ENCODE data around the gene OLFM3.

The OLFM3 gene

DNA sequence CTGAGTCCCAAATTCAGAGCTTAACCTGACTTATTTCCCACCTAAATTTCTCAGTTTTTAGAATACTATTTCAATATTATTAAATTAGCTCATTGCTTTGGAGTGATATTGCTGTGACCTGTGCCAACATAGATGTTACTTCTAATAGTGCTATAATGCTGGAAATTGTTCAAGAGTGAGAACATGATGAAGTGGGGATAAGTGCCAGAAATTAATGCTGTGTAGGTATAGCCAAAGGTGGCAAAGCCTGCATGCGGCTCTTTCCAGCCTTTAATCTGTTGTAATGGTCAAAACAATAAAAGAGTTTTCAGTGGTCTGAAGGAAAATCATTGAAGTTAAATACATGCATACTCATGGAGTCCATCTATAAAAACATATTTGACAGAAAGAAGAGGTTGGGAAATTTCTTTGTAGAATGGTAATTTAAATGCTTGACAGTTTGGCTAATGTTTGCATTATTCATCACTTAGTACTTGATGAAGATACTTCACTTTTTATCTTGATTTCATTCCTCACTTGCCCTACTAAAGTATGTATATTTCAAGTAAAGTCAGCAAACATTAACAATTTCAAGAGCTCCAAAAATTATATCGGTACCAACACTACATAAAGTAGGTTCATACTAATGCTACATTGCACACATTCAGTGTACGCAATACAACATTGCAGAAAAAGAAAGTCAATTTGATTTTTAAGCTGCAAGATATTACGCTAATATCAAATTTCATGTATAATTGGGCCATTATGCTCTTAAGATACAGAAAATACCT, 82.1 kb downstream of the OLFM3 start:
- H3K4me3 ChIP-seq (ENCODE audit: low read length in 2 of 2) = no peak overlapping the region
- H3K36me3 ChIP-seq (ENCODE audit: control insufficient read depth in 2 of 2, insufficient read depth in 2 of 2, low read length in 2 of 2) = no peaks in the 10 kb centered on the region
- no peaks in the 10 kb centered on the region for H3K4me1 ChIP-seq (ENCODE audit: control insufficient read depth, insufficient read depth, low read length)
- H3K9me3 ChIP-seq (ENCODE audit: control insufficient read depth in 2 of 2, low read length in 2 of 2) = no peaks in the 10 kb centered on the region
- H3K27me3 ChIP-seq (ENCODE audit: control insufficient read depth in 1 of 2, insufficient read depth in 2 of 2, low read length in 2 of 2) = no peaks in the 10 kb centered on the region
- no peak overlapping the region for H3K27ac ChIP-seq (ENCODE audit: low read length)
- H3K9ac ChIP-seq (ENCODE audit: low read length in 2 of 2) = no peak overlapping the region

DNA sequence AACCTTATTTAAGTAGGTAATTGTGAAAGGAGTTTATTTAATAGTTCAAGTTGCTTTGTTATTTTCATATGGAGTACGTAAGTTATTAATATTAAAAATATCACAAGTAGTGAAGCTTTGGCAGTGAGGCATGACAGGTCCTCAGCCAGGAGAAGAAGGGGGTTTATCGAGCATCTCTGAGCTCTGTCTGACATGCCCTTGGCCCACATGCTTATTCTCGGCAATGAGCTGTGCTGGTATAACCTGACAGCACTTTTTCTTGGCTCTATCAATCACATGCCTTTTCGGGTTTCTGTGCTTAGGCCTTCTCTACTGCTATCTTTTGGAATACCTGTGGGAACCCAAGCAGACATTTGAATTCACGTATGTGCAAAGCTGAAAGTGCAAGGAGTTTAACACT, 84.8 kb downstream of the OLFM3 start:
- no peak overlapping the region for H3K27ac ChIP-seq (ENCODE audit: low read length)
- no peak overlapping the region for H3K9ac ChIP-seq (ENCODE audit: low read length in 2 of 2)
- no peaks in the 10 kb centered on the region for H3K9me3 ChIP-seq (ENCODE audit: control insufficient read depth in 2 of 2, low read length in 2 of 2)
- no peaks in the 10 kb centered on the region for H3K27me3 ChIP-seq (ENCODE audit: control insufficient read depth in 1 of 2, insufficient read depth in 2 of 2, low read length in 2 of 2)
- H3K36me3 ChIP-seq (ENCODE audit: control insufficient read depth in 2 of 2, insufficient read depth in 2 of 2, low read length in 2 of 2) = no peaks in the 10 kb centered on the region
- H3K4me1 ChIP-seq (ENCODE audit: control insufficient read depth, insufficient read depth, low read length) = no peaks in the 10 kb centered on the region
- no peak overlapping the region for H3K4me3 ChIP-seq (ENCODE audit: low read length in 2 of 2)

DNA sequence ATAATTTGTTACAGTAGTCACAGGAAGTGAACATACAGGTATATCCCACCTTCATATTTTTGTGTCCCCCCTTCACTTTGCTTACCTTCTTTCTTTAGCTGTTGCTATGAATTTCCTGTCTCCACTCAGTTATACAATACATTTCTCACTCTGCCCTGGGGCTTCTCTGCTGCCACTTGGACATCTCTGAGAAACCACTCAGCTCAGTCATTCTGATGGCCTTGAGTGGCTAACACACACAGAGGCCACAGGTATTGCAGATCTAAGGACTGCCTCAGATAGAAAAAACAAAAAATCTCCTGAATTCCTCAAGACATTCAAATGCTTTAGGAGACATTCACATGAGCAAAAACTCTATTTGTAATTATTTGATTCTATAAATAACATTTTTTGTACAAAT, 87.7 kb downstream of the OLFM3 start:
- Histone ChIP-seq H3K9me3 (ENCODE audit: control insufficient read depth in 2 of 2, low read length in 2 of 2) (no peaks in the 10 kb centered on the region), H3K27me3 (ENCODE audit: control insufficient read depth in 1 of 2, insufficient read depth in 2 of 2, low read length in 2 of 2) (no peaks in the 10 kb centered on the region), H3K36me3 (ENCODE audit: control insufficient read depth in 2 of 2, insufficient read depth in 2 of 2, low read length in 2 of 2) (no peaks in the 10 kb centered on the region), H3K4me3 (ENCODE audit: low read length in 2 of 2) (no peak overlapping the region), H3K27ac (ENCODE audit: low read length) (no peak overlapping the region), H3K4me1 (ENCODE audit: control insufficient read depth, insufficient read depth, low read length) (no peaks in the 10 kb centered on the region), H3K9ac (ENCODE audit: low read length in 2 of 2) (no peak overlapping the region)

DNA sequence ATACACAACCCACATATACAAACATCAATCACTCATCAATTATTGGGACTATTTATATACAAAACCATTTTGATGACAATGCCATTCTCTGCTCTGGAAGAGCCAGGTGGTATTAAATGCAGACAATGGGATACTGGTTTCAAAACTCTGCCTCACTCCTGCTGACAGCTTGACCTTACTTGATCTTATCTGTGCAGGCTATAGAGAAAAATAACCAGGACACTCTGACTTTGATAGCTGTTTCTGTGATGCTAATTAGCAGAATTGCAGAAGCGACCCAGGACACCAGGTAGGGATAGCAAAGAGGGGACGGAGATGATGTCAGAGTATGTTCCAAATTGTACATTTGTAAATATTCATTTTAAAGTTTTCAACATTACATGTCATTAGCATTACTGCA, 89.5 kb downstream of the OLFM3 start:
- H3K27ac ChIP-seq (ENCODE audit: low read length) = no peak overlapping the region
- no peak overlapping the region for H3K4me3 ChIP-seq (ENCODE audit: low read length in 2 of 2)
- no peak overlapping the region for H3K9ac ChIP-seq (ENCODE audit: low read length in 2 of 2)
- no peaks in the 10 kb centered on the region for H3K4me1 ChIP-seq (ENCODE audit: control insufficient read depth, insufficient read depth, low read length)
- no peaks in the 10 kb centered on the region for H3K27me3 ChIP-seq (ENCODE audit: control insufficient read depth in 1 of 2, insufficient read depth in 2 of 2, low read length in 2 of 2)
- H3K9me3 ChIP-seq (ENCODE audit: control insufficient read depth in 2 of 2, low read length in 2 of 2) = no peaks in the 10 kb centered on the region
- H3K36me3 ChIP-seq (ENCODE audit: control insufficient read depth in 2 of 2, insufficient read depth in 2 of 2, low read length in 2 of 2) = no peaks in the 10 kb centered on the region

DNA sequence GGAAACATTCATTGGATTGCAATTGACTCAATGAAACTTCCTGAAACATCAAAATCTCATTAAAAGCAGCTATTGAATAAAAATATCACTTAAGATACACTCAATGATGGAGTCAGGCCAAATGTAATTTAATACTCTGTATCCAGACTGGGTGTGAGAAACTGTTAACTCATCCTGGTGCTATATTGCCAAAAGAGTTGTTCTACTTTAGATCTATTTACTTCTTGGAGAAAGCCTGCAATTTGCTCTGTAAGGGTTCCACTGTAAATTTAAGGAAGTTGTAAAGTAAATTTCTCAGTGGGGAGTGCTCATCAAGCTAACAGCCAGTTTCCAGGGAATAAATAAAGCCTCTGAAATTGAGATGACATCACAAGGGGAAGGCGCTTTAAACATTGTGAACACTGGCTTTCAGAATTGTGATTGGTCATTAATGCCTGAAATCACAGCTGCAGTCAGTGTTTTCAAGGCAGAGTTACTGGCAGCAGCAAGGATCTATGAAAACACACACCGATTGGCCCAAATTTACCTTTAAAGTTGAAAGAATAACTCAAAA, 91.4 kb downstream of the OLFM3 start:
- Histone ChIP-seq H3K9ac (ENCODE audit: low read length in 2 of 2) (no peak overlapping the region), H3K4me3 (ENCODE audit: low read length in 2 of 2) (no peak overlapping the region), H3K27ac (ENCODE audit: low read length) (no peak overlapping the region)

DNA sequence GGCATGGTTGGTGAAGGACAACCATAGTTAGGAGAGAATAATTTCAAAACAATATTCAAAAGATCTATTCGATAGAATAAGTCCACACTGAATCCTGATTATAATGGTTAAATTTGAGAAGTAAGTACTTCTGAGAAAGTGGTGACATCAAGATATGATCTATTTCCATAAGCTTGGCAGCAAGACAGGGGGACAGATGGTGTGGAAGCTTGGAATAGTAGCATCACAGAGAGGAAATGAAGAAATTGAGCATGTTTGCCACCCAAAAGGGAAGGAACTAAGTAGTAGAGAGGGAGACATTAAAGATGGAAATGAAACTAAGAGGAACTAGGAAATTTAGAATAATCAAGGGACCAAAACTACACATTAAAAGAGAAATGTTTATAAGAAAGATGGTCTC, 94.5 kb downstream of the OLFM3 start:
- H3K27me3 ChIP-seq (ENCODE audit: control insufficient read depth in 1 of 2, insufficient read depth in 2 of 2, low read length in 2 of 2) = no peaks in the 10 kb centered on the region
- H3K27ac ChIP-seq (ENCODE audit: low read length) = no peak overlapping the region
- no peaks in the 10 kb centered on the region for H3K9me3 ChIP-seq (ENCODE audit: control insufficient read depth in 2 of 2, low read length in 2 of 2)
- H3K4me1 ChIP-seq (ENCODE audit: control insufficient read depth, insufficient read depth, low read length) = no peaks in the 10 kb centered on the region
- H3K4me3 ChIP-seq (ENCODE audit: low read length in 2 of 2) = no peak overlapping the region
- H3K36me3 ChIP-seq (ENCODE audit: control insufficient read depth in 2 of 2, insufficient read depth in 2 of 2, low read length in 2 of 2) = no peaks in the 10 kb centered on the region
- no peak overlapping the region for H3K9ac ChIP-seq (ENCODE audit: low read length in 2 of 2)

More for the DNA sequence above, 91.4 kb downstream of the OLFM3 start:
- H3K9me3 ChIP-seq (ENCODE audit: control insufficient read depth in 2 of 2, low read length in 2 of 2) = no peaks in the 10 kb centered on the region
- H3K4me1 ChIP-seq (ENCODE audit: control insufficient read depth, insufficient read depth, low read length) = no peaks in the 10 kb centered on the region
- no peaks in the 10 kb centered on the region for H3K27me3 ChIP-seq (ENCODE audit: control insufficient read depth in 1 of 2, insufficient read depth in 2 of 2, low read length in 2 of 2)
- H3K36me3 ChIP-seq (ENCODE audit: control insufficient read depth in 2 of 2, insufficient read depth in 2 of 2, low read length in 2 of 2) = no peaks in the 10 kb centered on the region

DNA sequence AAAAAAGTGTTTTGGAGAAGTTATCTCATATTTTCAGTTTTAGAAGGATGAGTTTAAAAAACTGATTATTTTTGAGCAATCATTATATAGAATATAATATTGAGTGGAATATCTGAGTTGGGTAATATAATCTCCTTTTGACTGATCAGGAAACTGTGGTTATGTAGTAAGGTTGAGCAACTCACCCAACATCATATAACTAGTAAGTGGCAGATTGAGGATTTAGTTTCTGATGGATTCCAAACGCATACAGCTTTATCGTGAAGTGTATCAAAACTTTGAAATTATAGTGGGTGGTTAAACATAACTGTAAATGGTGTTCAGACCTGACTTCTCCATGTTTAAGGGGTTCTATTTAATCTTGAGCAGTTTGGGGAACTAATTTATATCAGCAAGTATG, 98.6 kb downstream of the OLFM3 start:
- no peak overlapping the region for H3K9ac ChIP-seq (ENCODE audit: low read length in 2 of 2)
- H3K9me3 ChIP-seq (ENCODE audit: control insufficient read depth in 2 of 2, low read length in 2 of 2) = no peaks in the 10 kb centered on the region
- no peak overlapping the region for H3K27ac ChIP-seq (ENCODE audit: low read length)
- H3K27me3 ChIP-seq (ENCODE audit: control insufficient read depth in 1 of 2, insufficient read depth in 2 of 2, low read length in 2 of 2) = no peaks in the 10 kb centered on the region
- H3K36me3 ChIP-seq (ENCODE audit: control insufficient read depth in 2 of 2, insufficient read depth in 2 of 2, low read length in 2 of 2) = no peaks in the 10 kb centered on the region
- H3K4me1 ChIP-seq (ENCODE audit: control insufficient read depth, insufficient read depth, low read length) = no peaks in the 10 kb centered on the region
- H3K4me3 ChIP-seq (ENCODE audit: low read length in 2 of 2) = no peak overlapping the region

DNA sequence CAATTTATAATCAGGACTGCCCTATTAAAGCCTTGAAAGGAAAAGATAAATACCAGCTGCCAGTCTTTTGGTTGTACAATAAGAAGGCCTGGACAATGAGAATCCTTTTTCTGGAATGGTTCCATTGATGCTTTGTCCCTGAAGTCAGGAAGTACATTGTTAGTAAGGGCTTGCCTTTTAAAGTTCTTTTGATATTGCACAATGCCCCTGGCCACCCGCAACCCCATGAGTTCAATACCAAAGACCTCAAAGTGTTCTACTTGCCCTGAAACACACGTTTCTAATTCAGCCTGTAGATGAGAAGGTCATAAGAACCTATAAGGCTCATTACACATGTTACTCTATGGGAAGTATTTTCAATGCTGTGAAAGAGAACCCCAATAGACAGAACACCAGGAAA, 112.1 kb downstream of the OLFM3 start:
- Histone ChIP-seq H3K9me3 (ENCODE audit: control insufficient read depth in 2 of 2, low read length in 2 of 2) (peaks cover 0 to 2% of the 10 kb centered on the region in 2 donors), H3K36me3 (ENCODE audit: control insufficient read depth in 2 of 2, insufficient read depth in 2 of 2, low read length in 2 of 2) (no peaks in the 10 kb centered on the region), H3K27ac (ENCODE audit: low read length) (no peak overlapping the region), H3K9ac (ENCODE audit: low read length in 2 of 2) (no peak overlapping the region), H3K4me1 (ENCODE audit: control insufficient read depth, insufficient read depth, low read length) (no peaks in the 10 kb centered on the region), H3K27me3 (ENCODE audit: control insufficient read depth in 1 of 2, insufficient read depth in 2 of 2, low read length in 2 of 2) (no peaks in the 10 kb centered on the region), H3K4me3 (ENCODE audit: low read length in 2 of 2) (no peak overlapping the region)

DNA sequence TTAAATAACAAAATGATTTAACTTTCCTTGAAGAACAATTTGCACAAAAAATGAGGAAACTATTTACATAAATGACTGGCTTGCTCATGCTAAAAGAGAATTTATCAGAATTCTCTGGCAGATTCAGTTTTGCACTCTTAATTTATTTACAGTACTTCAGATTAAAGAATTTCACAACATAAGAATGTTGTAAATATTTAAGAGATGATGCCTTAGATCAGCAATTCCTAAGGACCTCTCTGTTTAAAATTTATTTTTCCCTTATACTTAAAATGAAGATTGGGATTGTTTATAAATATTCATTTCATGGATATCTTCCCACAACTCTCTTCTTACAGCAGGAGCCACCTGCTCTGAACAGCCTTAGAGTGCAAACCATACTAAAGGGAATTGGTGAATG, 120.8 kb downstream of the OLFM3 start:
- Histone ChIP-seq H3K27me3 (ENCODE audit: control insufficient read depth in 1 of 2, insufficient read depth in 2 of 2, low read length in 2 of 2) (no peaks in the 10 kb centered on the region), H3K36me3 (ENCODE audit: control insufficient read depth in 2 of 2, insufficient read depth in 2 of 2, low read length in 2 of 2) (no peaks in the 10 kb centered on the region), H3K9me3 (ENCODE audit: control insufficient read depth in 2 of 2, low read length in 2 of 2) (no peaks in the 10 kb centered on the region), H3K9ac (ENCODE audit: low read length in 2 of 2) (no peak overlapping the region), H3K4me1 (ENCODE audit: control insufficient read depth, insufficient read depth, low read length) (no peaks in the 10 kb centered on the region), H3K4me3 (ENCODE audit: low read length in 2 of 2) (no peak overlapping the region), H3K27ac (ENCODE audit: low read length) (no peak overlapping the region)

DNA sequence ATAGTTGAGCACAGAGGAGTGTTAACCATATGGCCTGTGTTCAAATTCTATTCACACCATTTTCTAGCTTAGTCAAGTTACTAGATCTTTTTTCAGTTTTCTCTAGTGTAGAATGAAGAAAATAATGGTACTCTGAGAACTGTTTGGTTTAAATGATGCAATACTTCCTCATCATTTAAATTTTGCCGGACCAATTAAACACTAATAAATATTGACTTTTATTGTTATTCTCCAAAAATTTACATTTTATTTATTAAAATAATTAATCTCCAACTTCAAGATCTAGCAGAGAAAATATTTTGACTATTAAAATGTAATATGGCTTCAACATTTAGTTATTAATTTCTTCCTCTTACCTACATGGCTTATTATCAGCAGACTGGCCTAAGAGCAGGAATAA, 123.1 kb downstream of the OLFM3 start:
- Histone ChIP-seq H3K27me3 (ENCODE audit: control insufficient read depth in 1 of 2, insufficient read depth in 2 of 2, low read length in 2 of 2) (no peaks in the 10 kb centered on the region), H3K36me3 (ENCODE audit: control insufficient read depth in 2 of 2, insufficient read depth in 2 of 2, low read length in 2 of 2) (no peaks in the 10 kb centered on the region), H3K27ac (ENCODE audit: low read length) (no peak overlapping the region), H3K9ac (ENCODE audit: low read length in 2 of 2) (no peak overlapping the region), H3K4me3 (ENCODE audit: low read length in 2 of 2) (no peak overlapping the region), H3K9me3 (ENCODE audit: control insufficient read depth in 2 of 2, low read length in 2 of 2) (no peaks in the 10 kb centered on the region), H3K4me1 (ENCODE audit: control insufficient read depth, insufficient read depth, low read length) (no peaks in the 10 kb centered on the region)

DNA sequence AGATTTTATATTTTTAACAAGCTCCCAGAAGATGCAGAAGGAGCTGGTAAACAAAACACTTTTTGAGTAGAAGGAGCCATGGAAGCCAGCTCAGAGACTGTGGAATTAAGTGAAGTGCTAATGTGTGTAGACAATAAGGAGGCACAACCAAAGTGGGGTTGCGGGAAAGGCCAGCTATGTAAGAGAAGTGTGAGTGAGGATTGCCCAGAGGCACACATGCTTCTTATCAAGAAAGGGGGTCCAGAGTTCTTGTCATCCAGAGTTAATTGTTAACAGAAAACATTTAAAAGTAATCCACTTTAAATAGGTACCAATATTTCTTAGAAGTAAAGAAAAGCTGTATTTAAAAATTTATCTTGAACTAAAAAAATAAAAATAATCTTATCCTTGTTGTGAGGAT, 136.8 kb downstream of the OLFM3 start:
- no peaks in the 10 kb centered on the region for H3K9me3 ChIP-seq (ENCODE audit: control insufficient read depth in 2 of 2, low read length in 2 of 2)

More for the DNA sequence above, 136.8 kb downstream of the OLFM3 start:
- no peak overlapping the region for H3K4me3 ChIP-seq (ENCODE audit: low read length in 2 of 2)
- no peaks in the 10 kb centered on the region for H3K4me1 ChIP-seq (ENCODE audit: control insufficient read depth, insufficient read depth, low read length)
- H3K36me3 ChIP-seq (ENCODE audit: control insufficient read depth in 2 of 2, insufficient read depth in 2 of 2, low read length in 2 of 2) = no peaks in the 10 kb centered on the region
- no peak overlapping the region for H3K9ac ChIP-seq (ENCODE audit: low read length in 2 of 2)
- H3K27ac ChIP-seq (ENCODE audit: low read length) = no peak overlapping the region
- no peaks in the 10 kb centered on the region for H3K27me3 ChIP-seq (ENCODE audit: control insufficient read depth in 1 of 2, insufficient read depth in 2 of 2, low read length in 2 of 2)
